HCT116 (cell line): ENCODE data around the gene GPR89B. TPM values are rescaled to one million over a fixed set of nuclear protein-coding genes. Genes with fewer than 3 reads are reported as not detected.

Source experiments
- ATAC-seq: fragments of 200-7000 bp; cut with Tn5 transposase; 2 replicates; pipeline ENCODE4 v1.9.1; 2020; ENCODE audit warnings: mild to moderate bottlenecking, moderate library complexity
- BruUV-seq: library from RNA; stranded (reverse); fragments of 400-500 nt; replicated peaks from 2 replicates; lab custom pipeline; 2021; lab: Mats Ljungman, UMichigan
- CTCF ChIA-PET: fragments of 300-600 bp; sonication (Branson Sonifier 250); formaldehyde crosslinking; loops from one replicate; lab custom pipeline; 2021; ENCODE audit warnings: antibody characterized with exemption; lab: Charles Lee
- POLR2A ChIA-PET: fragments of 300-600, 350-600 bp; sonication (Branson Sonifier 250); formaldehyde crosslinking; loops from one replicate; lab custom pipeline; 2021; ENCODE audit warnings: antibody characterized with exemption; lab: Charles Lee
- RAD21 ChIA-PET, 2 experiments: fragments of 300-600 bp; sonication (Branson Sonifier 250); formaldehyde crosslinking; loops; one replicate each; lab custom pipeline; 2023; ENCODE audit warnings: low total read pairs in 2 of 2; ENCODE audit not compliant: uncharacterized antibody in 2 of 2, unreplicated experiment in 2 of 2, low non-redundant PET in 1 of 2; lab: Charles Lee
- DNase-seq: peaks from one replicate; pipeline ENCODE4 v3.0.0-alpha.2; 2010; ENCODE audit warnings: low read depth, low spot score
- H2AFZ ChIP-seq: fragments of 200-600 bp; shearing (Covaris generic), sonication (generic); 2 replicates; pipeline ENCODE4 v1.6.1; 2017; ENCODE audit warnings: low read depth, mixed run types, mixed read lengths, antibody characterized with exemption, low read length; ENCODE audit not compliant: poor library complexity, severe bottlenecking
- H3K27ac ChIP-seq: 2 replicates; pipeline ENCODE4 v1.5.1; 2012; ENCODE audit warnings: low read depth, low read length
- H3K27me3 ChIP-seq: fragments of 200-600 bp; sonication (generic); 2 replicates; pipeline ENCODE4 v1.6.1; 2016; ENCODE audit warnings: mixed run types, low read length, mixed read lengths; ENCODE audit not compliant: insufficient read depth
- H3K36me3 ChIP-seq, 2 experiments: fragments of 200-500 bp in 1 of 2; fragments of 200-600 bp in 1 of 2; sonication (Bioruptor generic) in 1 of 2; sonication (generic) in 1 of 2; 2 replicates each; pipeline versions ENCODE4 v1.5.1 to v1.6.1; 2014 to 2016; ENCODE audit warnings: low read length in 2 of 2, inconsistent platforms in 1 of 2, mixed read lengths in 1 of 2, mixed run types in 1 of 2; ENCODE audit not compliant: insufficient read depth in 2 of 2, control insufficient read depth in 1 of 2
- H3K4me1 ChIP-seq, 2 experiments: fragments of 200-600 bp in 1 of 2; sonication (generic) in 1 of 2; 2 replicates each; pipeline versions ENCODE4 v1.5.1 to v1.6.1; 2012 to 2017; ENCODE audit warnings: low read length in 2 of 2, inconsistent platforms in 1 of 2, mild to moderate bottlenecking in 1 of 2, mixed read lengths in 1 of 2, mixed run types in 1 of 2, moderate library complexity in 1 of 2; ENCODE audit not compliant: insufficient read depth in 2 of 2, control insufficient read depth in 1 of 2
- H3K4me2 ChIP-seq: fragments of 200-600 bp; sonication (generic); 2 replicates; pipeline ENCODE4 v1.6.1; 2017; ENCODE audit warnings: mixed run types, low read length, mixed read lengths
- H3K4me3 ChIP-seq, 2 experiments: fragments of 200-600 bp in 1 of 2; sonication (generic) in 1 of 2; replicated peaks in 1 of 2; 2 replicates each; pipeline ENCODE4 v1.5.1; 2011 to 2016; ENCODE audit warnings: low read length in 2 of 2, control low read depth in 1 of 2, low read depth in 1 of 2, mild to moderate bottlenecking in 1 of 2, mixed read lengths in 1 of 2, mixed run types in 1 of 2
- H3K79me2 ChIP-seq: fragments of 200-600 bp; sonication (generic); 2 replicates; pipeline ENCODE4 v1.6.1; 2017; ENCODE audit warnings: mild to moderate bottlenecking, mixed run types, low read length, moderate library complexity, mixed read lengths; ENCODE audit not compliant: insufficient read depth
- H3K9ac ChIP-seq: fragments of 200-600 bp; sonication (generic); 2 replicates; pipeline ENCODE4 v1.6.1; 2016; ENCODE audit warnings: low read length, mixed read lengths
- H3K9me2 ChIP-seq: fragments of 200-600 bp; sonication (generic), shearing (Covaris generic); 2 replicates; pipeline ENCODE4 v1.6.1; 2017; ENCODE audit warnings: mixed run types, mild to moderate bottlenecking, moderate library complexity; ENCODE audit not compliant: insufficient read depth
- H3K9me3 ChIP-seq, 2 experiments: fragments of 200-500 bp in 1 of 2; fragments of 200-600 bp in 1 of 2; sonication (Bioruptor generic) in 1 of 2; sonication (generic) in 1 of 2; 2 replicates each; pipeline ENCODE4 v1.6.1; 2014 to 2017; ENCODE audit warnings: low read length in 2 of 2, mixed read lengths in 2 of 2, inconsistent platforms in 1 of 2, low read depth in 1 of 2, mild to moderate bottlenecking in 1 of 2, mixed run types in 1 of 2, moderate library complexity in 1 of 2; ENCODE audit not compliant: control insufficient read depth in 1 of 2, insufficient read depth in 1 of 2
- H4K20me1 ChIP-seq: fragments of 200-600 bp; sonication (generic), shearing (Covaris generic); 2 replicates; pipeline ENCODE4 v1.6.1; 2017; ENCODE audit warnings: mixed run types, mild to moderate bottlenecking, moderate library complexity; ENCODE audit not compliant: insufficient read depth
- CEBPB ChIP-seq: IDR thresholded peaks from 2 replicates; pipeline ENCODE4 v1.6.1; 2012; ENCODE audit warnings: low read depth
- EGR1 ChIP-seq: IDR thresholded peaks from 2 replicates; pipeline ENCODE4 v1.6.1; 2012; ENCODE audit warnings: low read depth
- ELF1 ChIP-seq: IDR thresholded peaks from 2 replicates; pipeline ENCODE4 v1.6.1; 2012; ENCODE audit warnings: low read depth, borderline replicate concordance
- EZH2phosphoT487 ChIP-seq: fragments of 200-600 bp; IDR thresholded peaks from 2 replicates; pipeline ENCODE4 v1.6.1; 2018; ENCODE audit warnings: antibody characterized with exemption, borderline replicate concordance
- FOSL1 ChIP-seq: IDR thresholded peaks from 2 replicates; pipeline ENCODE4 v1.6.1; 2012; ENCODE audit warnings: low read depth
- JUND ChIP-seq: IDR thresholded peaks from 2 replicates; pipeline ENCODE4 v1.6.1; 2012
- POLR2AphosphoS5 ChIP-seq: IDR thresholded peaks from 2 replicates; pipeline ENCODE4 v1.6.1; 2011; ENCODE audit warnings: mild to moderate bottlenecking, low read depth, low read length, moderate library complexity
- RAD21 ChIP-seq: IDR thresholded peaks from 2 replicates; pipeline ENCODE4 v1.6.1; 2012; ENCODE audit warnings: low read depth, mild to moderate bottlenecking
- TCF7L2 ChIP-seq: IDR thresholded peaks from 2 replicates; pipeline ENCODE4 v1.7.0; 2011; ENCODE audit warnings: borderline replicate concordance, inconsistent platforms; ENCODE audit not compliant: insufficient read depth, insufficient read length; ENCODE audit errors: extremely low read depth
- ZFX ChIP-seq: fragments of 450-650 bp; IDR thresholded peaks from 2 replicates; pipeline ENCODE4 v1.6.1; 2017
- intact Hi-C: fragments of 100-400 bp; cut with micrococcal nuclease; formaldehyde crosslinking; loops from 2 replicates; pipeline ENCODE4 v1.10.0; 2022
- total RNA-seq: library from RNA; stranded (reverse); gene quantifications from one replicate; pipeline ENCODE4 v1.2.1, GENCODE V29; 2021; ENCODE audit not compliant: unreplicated experiment
- TF ChIP-seq, protein P1 (sequence below), 3 experiments: fragments of 200-600 bp in 1 of 3; sonication (generic) in 1 of 3; IDR thresholded peaks in 2 of 3; conservative IDR thresholded peaks in 1 of 3; 2 replicates each; pipeline ENCODE4 v1.5.1; 2012 to 2017; ENCODE audit warnings: low read depth in 2 of 3, low read length in 2 of 3, antibody characterized with exemption in 1 of 3, borderline replicate concordance in 1 of 3, control low read depth in 1 of 3, mild to moderate bottlenecking in 1 of 3, mixed read lengths in 1 of 3, mixed run types in 1 of 3, moderate library complexity in 1 of 3; ENCODE audit not compliant: insufficient read depth in 1 of 3
- TF ChIP-seq, protein P2 (sequence below): IDR thresholded peaks from 2 replicates; pipeline ENCODE4 v1.6.1; 2011; ENCODE audit warnings: mild to moderate bottlenecking, low read length, moderate library complexity; ENCODE audit not compliant: insufficient replicate concordance; ENCODE audit errors: extremely low read depth
- TF ChIP-seq, protein P3 (sequence below): IDR thresholded peaks from 2 replicates; pipeline ENCODE4 v1.6.1; 2012

The GPR89B gene
- total RNA-seq, 1 experiment from 2014 or later: 11.0 TPM

DNA sequence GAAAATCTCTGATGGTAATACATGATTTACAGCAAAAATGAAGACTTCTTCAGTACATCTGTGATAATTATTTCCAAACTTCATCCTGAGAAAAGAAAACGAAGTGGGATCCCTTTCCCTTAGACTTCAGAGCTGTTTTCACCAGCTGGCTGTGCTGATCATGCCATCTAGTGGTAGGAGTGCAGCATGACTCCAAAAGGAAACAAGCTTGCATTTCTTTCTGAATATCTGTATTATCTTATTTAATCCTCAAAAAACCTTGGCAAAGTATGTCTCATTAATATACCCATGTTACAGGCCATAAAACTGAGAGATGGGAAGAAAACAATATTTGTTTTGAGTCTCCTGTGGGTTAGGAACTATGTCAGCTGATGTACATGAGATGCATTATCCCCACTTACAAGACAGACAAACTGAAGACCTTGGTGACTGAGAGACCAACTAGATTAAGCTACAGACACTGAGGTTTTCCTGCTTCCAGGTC lies 35.4 kb upstream of the GPR89B start:
- Histone ChIP-seq H3K4me3 (no peak overlapping the region), H3K4me2 (no peak overlapping the region), H3K27ac (no peak overlapping the region), H3K4me1 (peaks cover 3 to 6% of the 10 kb centered on the region in 2 experiments; a peak in 2 of 4 replicates), H3K27me3 (no peaks in the 10 kb centered on the region)
- ChIA-PET POLR2A (interaction anchor here (1.2 kb wide), 1 partner anchor 146 kb away, joined by 5 read pairs; no protein-coding TSS in a partner anchor), CTCF (interaction anchor here (0.7 to 2.6 kb wide), 31 partner anchors 10 to 619 kb away, joined by 3 to 41 read pairs (median 4); partner anchors contain the start of genes ACP6 and GJA8)
- intact Hi-C loops: loop anchor here (1.0 to 5.0 kb wide), 3 partner anchors 190 to 620 kb away; no protein-coding TSS in a partner anchor
- DNase-seq (peak; percentile 24), ATAC-seq (peak; percentile 46; the same call in 1 of the 2 replicates)
- BruUV-seq: no TSS peak
- TF ChIP-seq RAD21 (peak; percentile 88), ELF1 (no peak)
- TF ChIP-seq, protein P1, sequence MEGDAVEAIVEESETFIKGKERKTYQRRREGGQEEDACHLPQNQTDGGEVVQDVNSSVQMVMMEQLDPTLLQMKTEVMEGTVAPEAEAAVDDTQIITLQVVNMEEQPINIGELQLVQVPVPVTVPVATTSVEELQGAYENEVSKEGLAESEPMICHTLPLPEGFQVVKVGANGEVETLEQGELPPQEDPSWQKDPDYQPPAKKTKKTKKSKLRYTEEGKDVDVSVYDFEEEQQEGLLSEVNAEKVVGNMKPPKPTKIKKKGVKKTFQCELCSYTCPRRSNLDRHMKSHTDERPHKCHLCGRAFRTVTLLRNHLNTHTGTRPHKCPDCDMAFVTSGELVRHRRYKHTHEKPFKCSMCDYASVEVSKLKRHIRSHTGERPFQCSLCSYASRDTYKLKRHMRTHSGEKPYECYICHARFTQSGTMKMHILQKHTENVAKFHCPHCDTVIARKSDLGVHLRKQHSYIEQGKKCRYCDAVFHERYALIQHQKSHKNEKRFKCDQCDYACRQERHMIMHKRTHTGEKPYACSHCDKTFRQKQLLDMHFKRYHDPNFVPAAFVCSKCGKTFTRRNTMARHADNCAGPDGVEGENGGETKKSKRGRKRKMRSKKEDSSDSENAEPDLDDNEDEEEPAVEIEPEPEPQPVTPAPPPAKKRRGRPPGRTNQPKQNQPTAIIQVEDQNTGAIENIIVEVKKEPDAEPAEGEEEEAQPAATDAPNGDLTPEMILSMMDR (IDR thresholded peaks at IDR 0.05 in 2 of 3, conservative IDR thresholded peaks at IDR 0.05 in 1 of 3; ENCODE audit: borderline replicate concordance in 1 of 3, insufficient read depth in 1 of 3, low read depth in 2 of 3, low read length in 2 of 3): peak; percentile 78 to 97 (median 97)
- TF ChIP-seq, all 23 proteins: peak for 2
- Histone ChIP-seq H3K9me3 (no peaks in the 10 kb centered on the region), H4K20me1 (no peaks in the 10 kb centered on the region), H3K9me2 (no peaks in the 10 kb centered on the region), H3K79me2 (no peaks in the 10 kb centered on the region), H3K9ac (no peak overlapping the region), H3K36me3 (no peaks in the 10 kb centered on the region), H2AFZ (peak overlapping the region; percentile 66)
- RAD21 ChIA-PET: interaction anchor here (0.6 to 1.6 kb wide), 5 partner anchors 169 to 400 kb away, joined by 3 to 5 read pairs (median 4); partner anchors contain the start of gene ACP6 (in 1 of the 2)

DNA sequence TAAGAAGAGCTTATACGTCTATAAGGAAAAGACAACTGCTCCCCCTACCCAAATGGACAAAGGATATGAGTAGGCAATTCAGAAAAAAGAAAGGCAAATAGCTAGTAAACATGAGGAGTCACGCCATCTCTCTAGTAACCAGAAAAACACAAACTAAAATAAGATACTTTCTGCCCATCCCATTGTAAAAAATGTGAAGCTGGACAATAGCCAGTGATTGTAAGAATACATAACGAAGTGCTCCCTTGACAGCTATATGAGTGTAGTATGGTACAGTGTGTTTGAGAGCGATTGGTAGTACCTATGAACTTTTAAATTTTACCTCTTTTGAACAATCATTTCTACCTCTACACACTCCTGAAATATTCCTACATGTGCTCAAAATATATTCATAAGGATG lies 33.1 kb upstream of the GPR89B start:
- no peaks in the 10 kb centered on the region for H3K36me3 ChIP-seq
- H3K9ac ChIP-seq: no peak overlapping the region
- no peaks in the 10 kb centered on the region for H3K27me3 ChIP-seq
- no peak overlapping the region for H3K27ac ChIP-seq
- DNase-seq: no peak
- no TSS peak for BruUV-seq
- ChIA-PET RAD21 (no interaction called here), CTCF (no interaction called here), POLR2A (no interaction called here)
- H3K4me2 ChIP-seq: no peak overlapping the region
- no peaks in the 10 kb centered on the region for H4K20me1 ChIP-seq
- H3K9me2 ChIP-seq: no peaks in the 10 kb centered on the region
- no peaks in the 10 kb centered on the region for H3K9me3 ChIP-seq
- intact Hi-C loops: no loop called here
- H3K4me3 ChIP-seq: no peak overlapping the region
- peaks cover 3 to 4% of the 10 kb centered on the region in 2 experiments; a peak in 2 of 4 replicates for H3K4me1 ChIP-seq
- ATAC-seq: no peak
- TF ChIP-seq CEBPB: no peak
- TF ChIP-seq, protein P2, sequence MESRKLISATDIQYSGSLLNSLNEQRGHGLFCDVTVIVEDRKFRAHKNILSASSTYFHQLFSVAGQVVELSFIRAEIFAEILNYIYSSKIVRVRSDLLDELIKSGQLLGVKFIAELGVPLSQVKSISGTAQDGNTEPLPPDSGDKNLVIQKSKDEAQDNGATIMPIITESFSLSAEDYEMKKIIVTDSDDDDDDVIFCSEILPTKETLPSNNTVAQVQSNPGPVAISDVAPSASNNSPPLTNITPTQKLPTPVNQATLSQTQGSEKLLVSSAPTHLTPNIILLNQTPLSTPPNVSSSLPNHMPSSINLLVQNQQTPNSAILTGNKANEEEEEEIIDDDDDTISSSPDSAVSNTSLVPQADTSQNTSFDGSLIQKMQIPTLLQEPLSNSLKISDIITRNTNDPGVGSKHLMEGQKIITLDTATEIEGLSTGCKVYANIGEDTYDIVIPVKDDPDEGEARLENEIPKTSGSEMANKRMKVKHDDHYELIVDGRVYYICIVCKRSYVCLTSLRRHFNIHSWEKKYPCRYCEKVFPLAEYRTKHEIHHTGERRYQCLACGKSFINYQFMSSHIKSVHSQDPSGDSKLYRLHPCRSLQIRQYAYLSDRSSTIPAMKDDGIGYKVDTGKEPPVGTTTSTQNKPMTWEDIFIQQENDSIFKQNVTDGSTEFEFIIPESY: no peak
- TF ChIP-seq EZH2phosphoT487: no peak
- TF ChIP-seq JUND: no peak
- TF ChIP-seq ELF1: no peak
- TF ChIP-seq ZFX: no peak
- no peak for TF ChIP-seq RAD21
- TF ChIP-seq EGR1: no peak
- TF ChIP-seq FOSL1: no peak
- no peak for TF ChIP-seq TCF7L2
- TF ChIP-seq, protein P3, sequence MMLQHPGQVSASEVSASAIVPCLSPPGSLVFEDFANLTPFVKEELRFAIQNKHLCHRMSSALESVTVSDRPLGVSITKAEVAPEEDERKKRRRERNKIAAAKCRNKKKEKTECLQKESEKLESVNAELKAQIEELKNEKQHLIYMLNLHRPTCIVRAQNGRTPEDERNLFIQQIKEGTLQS: no peak
- TF ChIP-seq POLR2AphosphoS5: no peak
- no peak overlapping the region for H2AFZ ChIP-seq
- no peaks in the 10 kb centered on the region for H3K79me2 ChIP-seq
